ENCODE results near the gene RFFL. TPM values are rescaled to one million over a fixed set of nuclear protein-coding genes. Genes with fewer than 3 reads are reported as not detected.

RFFL gene
- total RNA-seq, 3 donors from 2014 or later (not counting 1 experiment from before 2014, with no cell fraction given), result 50.0 to 86.6 (median 75.9) TPM

GRCh38 chr17:35101725-35102124 lies 38.2 kb upstream of the RFFL start:
- Mint-ChIP-seq H3K36me3 (peaks cover 32% of the 10 kb centered on the region), H3K27ac (peak overlapping the region in 1 of 2 donors; percentile 54), H3K27me3 (ENCODE audit: low read depth in 2 of 2) (no peaks in the 10 kb centered on the region), H3K9me3 (no peaks in the 10 kb centered on the region), H3K4me1 (peaks cover 0 to 7% of the 10 kb centered on the region in 2 donors), H3K4me3 (no peak overlapping the region)
- DNase-seq, result no peak
- ATAC-seq, result no peak
- H3K9me3 ChIP-seq (ENCODE audit: control insufficient read depth, insufficient read depth, low read length), result no peaks in the 10 kb centered on the region
- no peak overlapping the region for H3K27ac ChIP-seq (ENCODE audit: low read length)
- H3K4me3 ChIP-seq (ENCODE audit: low read length), result no peak overlapping the region
- no CpG with 5 or more reads among the region's 2 CpGs for WGBS (ENCODE audit: insufficient coverage)
- H3K36me3 ChIP-seq (ENCODE audit: control insufficient read depth, insufficient read depth, low read length), result peaks cover 41% of the 10 kb centered on the region
- H3K4me1 ChIP-seq (ENCODE audit: control insufficient read depth, insufficient read depth, low read length), result no peaks in the 10 kb centered on the region
- H3K27me3 ChIP-seq (ENCODE audit: control insufficient read depth, insufficient read depth, low read length), result no peaks in the 10 kb centered on the region
- intact Hi-C loops (cut with micrococcal nuclease), result no loop called here
- no peak for TF ChIP-seq CTCF (IDR thresholded peaks at IDR 0.05)

GRCh38 chr17:35101036-35101435 lies 37.5 kb upstream of the RFFL start:
- DNase-seq (no peak), ATAC-seq (no peak)
- no peak for TF ChIP-seq CTCF (IDR thresholded peaks at IDR 0.05)
- Histone ChIP-seq H3K27me3 (ENCODE audit: control insufficient read depth, insufficient read depth, low read length) (no peaks in the 10 kb centered on the region), H3K4me1 (ENCODE audit: control insufficient read depth, insufficient read depth, low read length) (no peaks in the 10 kb centered on the region), H3K4me3 (ENCODE audit: low read length) (no peak overlapping the region), H3K36me3 (ENCODE audit: control insufficient read depth, insufficient read depth, low read length) (peaks cover 38% of the 10 kb centered on the region), H3K27ac (ENCODE audit: low read length) (no peak overlapping the region), H3K9me3 (ENCODE audit: control insufficient read depth, insufficient read depth, low read length) (no peaks in the 10 kb centered on the region)
- H3K27ac Mint-ChIP-seq, result no peak overlapping the region
- H3K4me3 Mint-ChIP-seq, result no peak overlapping the region
- H3K36me3 Mint-ChIP-seq, result peaks cover 28% of the 10 kb centered on the region
- no peaks in the 10 kb centered on the region for H3K9me3 Mint-ChIP-seq
- peaks cover 0 to 2% of the 10 kb centered on the region in 2 donors for H3K4me1 Mint-ChIP-seq
- H3K27me3 Mint-ChIP-seq (ENCODE audit: low read depth in 2 of 2), result no peaks in the 10 kb centered on the region
- 98% methylated on average over 14 of the region's 14 CpGs for WGBS (ENCODE audit: insufficient coverage)
- intact Hi-C loops (cut with micrococcal nuclease), result no loop called here

- Histone ChIP-seq H3K9me3 (ENCODE audit: control insufficient read depth, insufficient read depth, low read length) (no peaks in the 10 kb centered on the region), H3K4me1 (ENCODE audit: control insufficient read depth, insufficient read depth, low read length) (no peaks in the 10 kb centered on the region), H3K27me3 (ENCODE audit: control insufficient read depth, insufficient read depth, low read length) (no peaks in the 10 kb centered on the region), H3K4me3 (ENCODE audit: low read length) (no peak overlapping the region), H3K36me3 (ENCODE audit: control insufficient read depth, insufficient read depth, low read length) (peaks cover 32% of the 10 kb centered on the region), H3K27ac (ENCODE audit: low read length) (no peak overlapping the region)
- Mint-ChIP-seq H3K9me3 (no peaks in the 10 kb centered on the region), H3K27ac (peak overlapping the region in 1 of 2 donors; percentile 36), H3K36me3 (peaks cover 17% of the 10 kb centered on the region), H3K27me3 (ENCODE audit: low read depth in 2 of 2) (no peaks in the 10 kb centered on the region), H3K4me1 (no peaks in the 10 kb centered on the region), H3K4me3 (no peak overlapping the region)
- ATAC-seq (no peak), DNase-seq (no peak)
- WGBS (ENCODE audit: insufficient coverage), result 99% methylated on average over 3 of the region's 3 CpGs
- TF ChIP-seq CTCF (IDR thresholded peaks at IDR 0.05), result no peak
- intact Hi-C loops (cut with micrococcal nuclease), result no loop called here
Observed at GRCh38 chr17:35099908-35100307, 36.4 kb upstream of the RFFL start.

- no peaks in the 10 kb centered on the region for H3K9me3 ChIP-seq (ENCODE audit: control insufficient read depth, insufficient read depth, low read length)
- no peaks in the 10 kb centered on the region for H3K4me1 Mint-ChIP-seq
- 98% methylated on average over 2 of the region's 2 CpGs for WGBS (ENCODE audit: insufficient coverage)
- no peaks in the 10 kb centered on the region for H3K27me3 Mint-ChIP-seq (ENCODE audit: low read depth in 2 of 2)
- no peaks in the 10 kb centered on the region for H3K27me3 ChIP-seq (ENCODE audit: control insufficient read depth, insufficient read depth, low read length)
- H3K4me3 Mint-ChIP-seq, result no peak overlapping the region
- no peaks in the 10 kb centered on the region for H3K9me3 Mint-ChIP-seq
- peak overlapping the region in 1 of 2 donors; percentile 14 for H3K27ac Mint-ChIP-seq
- DNase-seq (no peak), ATAC-seq (no peak)
- no peak for TF ChIP-seq CTCF (IDR thresholded peaks at IDR 0.05)
- no peaks in the 10 kb centered on the region for H3K4me1 ChIP-seq (ENCODE audit: control insufficient read depth, insufficient read depth, low read length)
- no peak overlapping the region for H3K4me3 ChIP-seq (ENCODE audit: low read length)
- peaks cover 25% of the 10 kb centered on the region for H3K36me3 ChIP-seq (ENCODE audit: control insufficient read depth, insufficient read depth, low read length)
- H3K36me3 Mint-ChIP-seq, result peaks cover 15% of the 10 kb centered on the region
- intact Hi-C loops (cut with micrococcal nuclease), result no loop called here
- no peak overlapping the region for H3K27ac ChIP-seq (ENCODE audit: low read length)
Observed at GRCh38 chr17:35097776-35098175, 34.3 kb upstream of the RFFL start.

Measured in natural killer cell (primary cell).